Glutamatergic neuron (in vitro differentiated cells): ENCODE results near the gene SUSD4. TPM values are rescaled to one million over a fixed set of nuclear protein-coding genes. Genes with fewer than 3 reads are reported as not detected.

Experiments
- DNase-seq: peaks from one replicate; pipeline ENCODE4 v3.0.0; 2022
- H3K27ac Mint-ChIP-seq: one replicate; pipeline ENCODE4 v1.8.0; 2020; ENCODE audit warnings: mild to moderate bottlenecking, mixed read lengths, inconsistent platforms; ENCODE audit not compliant: unreplicated experiment
- H3K27me3 Mint-ChIP-seq: one replicate; pipeline ENCODE4 v1.8.0; 2020; ENCODE audit warnings: mild to moderate bottlenecking, moderate library complexity, mixed read lengths, inconsistent platforms; ENCODE audit not compliant: unreplicated experiment
- H3K36me3 Mint-ChIP-seq: one replicate; pipeline ENCODE4 v1.8.0; 2020; ENCODE audit warnings: mild to moderate bottlenecking, mixed read lengths, inconsistent platforms; ENCODE audit not compliant: unreplicated experiment
- H3K4me1 Mint-ChIP-seq: one replicate; pipeline ENCODE4 v1.8.0; 2020; ENCODE audit warnings: mild to moderate bottlenecking, low read depth, mixed read lengths, inconsistent platforms; ENCODE audit not compliant: unreplicated experiment
- H3K4me3 Mint-ChIP-seq: one replicate; pipeline ENCODE4 v1.8.0; 2020; ENCODE audit warnings: mild to moderate bottlenecking, mixed read lengths, inconsistent platforms; ENCODE audit not compliant: unreplicated experiment
- H3K9me3 Mint-ChIP-seq: one replicate; pipeline ENCODE4 v1.8.0; 2020; ENCODE audit warnings: mild to moderate bottlenecking, moderate library complexity, mixed read lengths, inconsistent platforms; ENCODE audit not compliant: unreplicated experiment
- CTCF ChIP-seq: fragments of 200-600 bp; sonication (generic); IDR thresholded peaks from one replicate; pipeline ENCODE4 v1.5.0; 2021; ENCODE audit not compliant: partially characterized antibody, unreplicated experiment
- long read RNA-seq: library from polyadenylated mRNA; unstranded; transcript quantifications from one replicate; pipeline ENCODE4 v2.0.0, GENCODE V29; 2020; ENCODE audit not compliant: unreplicated experiment
- total RNA-seq: library from RNA; stranded (reverse); fragmentation: NEBNext Ultra II Directional; extraction: Animal tissue kit (Norgen Biotek cat#: 25700); gene quantifications from one replicate; pipeline ENCODE4 v1.2.1, GENCODE V29; 2021; ENCODE audit not compliant: unreplicated experiment

SUSD4 gene
- 0.47 TPM for total RNA-seq
- long read RNA-seq, result 0 reads

GRCh38 chr1:223363856-223364684 is at the start of gene SUSD4:
TSS of gene SUSD4 (minus strand) at chr1:223364176. CDS start at chr1:223363425, 751 bp downstream.
- peaks cover 6% of the 10 kb centered on the region for H3K4me1 Mint-ChIP-seq
- peak within 1 kb of the TSS; percentile 88 for H3K4me3 Mint-ChIP-seq
- peak; percentile 70 for DNase-seq
- TF ChIP-seq CTCF, result no peak
- H3K9me3 Mint-ChIP-seq, result peaks cover 1% of the 10 kb centered on the region
- peaks cover 4% of the 10 kb centered on the region for H3K36me3 Mint-ChIP-seq
- peaks cover 14% of the 10 kb centered on the region for H3K27me3 Mint-ChIP-seq
- H3K27ac Mint-ChIP-seq, result peak within 1 kb of the TSS; percentile 22

GRCh38 chr1:223413216-223413615 is 49.2 kb upstream of the SUSD4 start:
- no peaks in the 10 kb centered on the region for H3K27me3 Mint-ChIP-seq
- no peak for DNase-seq
- H3K4me3 Mint-ChIP-seq, result no peak overlapping the region
- H3K36me3 Mint-ChIP-seq, result peaks cover 5% of the 10 kb centered on the region
- no peaks in the 10 kb centered on the region for H3K4me1 Mint-ChIP-seq
- no peak overlapping the region for H3K27ac Mint-ChIP-seq
- TF ChIP-seq CTCF, result no peak
- H3K9me3 Mint-ChIP-seq, result peaks cover 2% of the 10 kb centered on the region

GRCh38 chr1:223411710-223412109 is 47.7 kb upstream of the SUSD4 start:
- TF ChIP-seq CTCF, result no peak
- H3K36me3 Mint-ChIP-seq, result peaks cover 5% of the 10 kb centered on the region

GRCh38 chr1:223411309-223411708 is 47.3 kb upstream of the SUSD4 start:
- no peak for DNase-seq
- Mint-ChIP-seq H3K27ac (no peak overlapping the region), H3K27me3 (no peaks in the 10 kb centered on the region), H3K36me3 (peaks cover 5% of the 10 kb centered on the region), H3K9me3 (peaks cover 2% of the 10 kb centered on the region), H3K4me1 (no peaks in the 10 kb centered on the region), H3K4me3 (no peak overlapping the region)
- no peak for TF ChIP-seq CTCF

More at GRCh38 chr1:223411710-223412109, 47.7 kb upstream of the SUSD4 start:
- H3K27ac Mint-ChIP-seq, result no peak overlapping the region
- H3K4me3 Mint-ChIP-seq, result no peak overlapping the region
- H3K27me3 Mint-ChIP-seq, result no peaks in the 10 kb centered on the region
- peaks cover 2% of the 10 kb centered on the region for H3K9me3 Mint-ChIP-seq
- no peak for DNase-seq
- H3K4me1 Mint-ChIP-seq, result no peaks in the 10 kb centered on the region

GRCh38 chr1:223410036-223410435 is 46.1 kb upstream of the SUSD4 start:
- H3K27ac Mint-ChIP-seq, result no peak overlapping the region
- H3K4me1 Mint-ChIP-seq, result no peaks in the 10 kb centered on the region
- no peaks in the 10 kb centered on the region for H3K27me3 Mint-ChIP-seq
- DNase-seq, result no peak
- H3K4me3 Mint-ChIP-seq, result no peak overlapping the region
- TF ChIP-seq CTCF, result no peak
- peaks cover 2% of the 10 kb centered on the region for H3K9me3 Mint-ChIP-seq
- peaks cover 5% of the 10 kb centered on the region for H3K36me3 Mint-ChIP-seq
